NCI-H226 (cell line): ENCODE results near the gene CARD19.
"Not testable (repeated sequence)": the region's sequence is repeated elsewhere in the genome, so short reads cannot be mapped to it uniquely, and the experiment has no call there.

ENCODE experiments used
- DNase-seq: peaks from one replicate; pipeline ENCODE4 v3.0.0-alpha.2; 2015

The CARD19 gene

GRCh38 chr9:93134740-93135444 is 38.9 kb downstream of the CARD19 start:
- DNase-seq: no peak

GRCh38 chr9:93136011-93136440 is 40.0 kb downstream of the CARD19 start:
- DNase-seq: no peak

- DNase-seq: no peak
Measured at GRCh38 chr9:93137362-93137761, 41.3 kb downstream of the CARD19 start.

GRCh38 chr9:93138171-93138764 is 42.3 kb downstream of the CARD19 start:
- no peak for DNase-seq

- peak; percentile 22 for DNase-seq
Measured at GRCh38 chr9:93139365-93140182, 43.6 kb downstream of the CARD19 start.

GRCh38 chr9:93141771-93142483 is 45.9 kb downstream of the CARD19 start:
- DNase-seq: no peak

- no peak for DNase-seq
Measured at GRCh38 chr9:93143830-93144530, 48.0 kb downstream of the CARD19 start.

- DNase-seq: not testable (repeated sequence)
Measured at GRCh38 chr9:93146696-93147095, 50.7 kb downstream of the CARD19 start.

GRCh38 chr9:93147632-93148031 is 51.6 kb downstream of the CARD19 start:
- no peak for DNase-seq

- DNase-seq: no peak
Measured at GRCh38 chr9:93148721-93149120, 52.7 kb downstream of the CARD19 start.

GRCh38 chr9:93149361-93149760 is 53.3 kb downstream of the CARD19 start:
- no peak for DNase-seq

- DNase-seq: no peak
Measured at GRCh38 chr9:93151097-93151784, 55.2 kb downstream of the CARD19 start.

GRCh38 chr9:93154293-93154903 is 58.4 kb downstream of the CARD19 start:
- DNase-seq: no peak

- DNase-seq: no peak
Measured at GRCh38 chr9:93155716-93156474, 59.9 kb downstream of the CARD19 start.

- DNase-seq: no peak
Measured at GRCh38 chr9:93156475-93157008, 60.5 kb downstream of the CARD19 start.

- DNase-seq: peak; percentile 56
Measured at GRCh38 chr9:93159601-93160471, 63.8 kb downstream of the CARD19 start.

GRCh38 chr9:93161786-93162562 is 66.0 kb downstream of the CARD19 start:
- no peak for DNase-seq
